Cardiac muscle cell (in vitro differentiated cells and primary cell): ENCODE data around the gene GPR37. TPM values are rescaled to one million over a fixed set of nuclear protein-coding genes. Genes with fewer than 3 reads are reported as not detected.

Experiments
- DNase-seq, 2 donors: peaks; one replicate each; pipeline versions ENCODE4 v3.0.0 to v3.0.0-alpha.2; 2010 to 2017; ENCODE audit warnings: low read depth in 1 of 2, low spot score in 1 of 2
- H3K27ac ChIP-seq: fragments of 200-600 bp; sonication (generic); 2 replicates; pipeline ENCODE4 v1.5.1; 2016
- H3K27me3 ChIP-seq: fragments of 200-600 bp; sonication (generic); 2 replicates; pipeline ENCODE4 v1.6.0; 2016; ENCODE audit warnings: control low read depth
- H3K36me3 ChIP-seq: fragments of 200-600 bp; sonication (generic); 2 replicates; pipeline ENCODE4 v1.5.1; 2016; ENCODE audit warnings: control low read depth
- H3K4me1 ChIP-seq: fragments of 200-600 bp; sonication (generic); 2 replicates; pipeline ENCODE4 v1.8.1; 2017; ENCODE audit warnings: low read depth, mild to moderate bottlenecking, mixed run types
- H3K4me3 ChIP-seq: fragments of 200-600 bp; sonication (generic); 2 replicates; pipeline ENCODE4 v1.5.1; 2016; ENCODE audit warnings: mild to moderate bottlenecking
- H3K9me3 ChIP-seq: fragments of 200-600 bp; sonication (generic); 2 replicates; pipeline ENCODE4 v1.5.1; 2017; ENCODE audit warnings: low read depth, mild to moderate bottlenecking, control low read depth
- CTCF ChIP-seq: IDR thresholded peaks from 2 replicates; pipeline ENCODE4 v1.5.1; 2012; ENCODE audit warnings: low read depth, mild to moderate bottlenecking, low read length
- polyA plus RNA-seq: library from polyadenylated mRNA; unstranded; fragments of >200 nt; fragmentation: Nextera tagmentation; extraction: Ambion mirVana; gene quantifications from 2 replicates; pipeline ENCODE4 v1.2.1, GENCODE V29; 2016
- total RNA-seq: library from RNA; depleted of rRNA; stranded (reverse); fragments of >200 nt; gene quantifications from 2 replicates; pipeline ENCODE4 v1.2.3, GENCODE V29; 2016

Gene GPR37
- total and polyA plus RNA-seq, 2 experiments from 2014 or later = 8.6 to 15.9 TPM

DNA sequence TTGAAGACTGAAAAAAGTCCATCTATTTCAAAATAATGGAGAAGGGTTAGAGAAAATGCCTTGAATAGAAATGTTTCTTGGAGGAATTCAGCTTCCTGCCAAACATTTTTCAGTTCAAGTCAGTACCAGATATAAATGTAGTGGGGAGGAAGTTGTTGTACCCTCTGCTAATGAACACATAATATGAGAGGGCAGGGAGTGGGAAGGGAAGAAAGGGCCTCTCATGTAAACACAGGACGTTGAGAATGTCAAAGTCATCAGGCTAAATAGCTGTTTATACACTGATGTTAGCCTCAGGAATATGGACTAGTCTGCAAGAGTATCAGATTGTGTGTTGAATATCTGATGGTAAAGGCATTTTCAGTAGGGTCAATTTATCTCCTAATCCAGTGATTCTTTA lies 37.0 kb downstream of the GPR37 start:
- no peak for TF ChIP-seq CTCF
- Histone ChIP-seq H3K27ac (no peak overlapping the region), H3K4me1 (no peaks in the 10 kb centered on the region), H3K36me3 (no peaks in the 10 kb centered on the region), H3K27me3 (no peaks in the 10 kb centered on the region), H3K4me3 (no peak overlapping the region), H3K9me3 (no peaks in the 10 kb centered on the region)
- DNase-seq = no peak

DNA sequence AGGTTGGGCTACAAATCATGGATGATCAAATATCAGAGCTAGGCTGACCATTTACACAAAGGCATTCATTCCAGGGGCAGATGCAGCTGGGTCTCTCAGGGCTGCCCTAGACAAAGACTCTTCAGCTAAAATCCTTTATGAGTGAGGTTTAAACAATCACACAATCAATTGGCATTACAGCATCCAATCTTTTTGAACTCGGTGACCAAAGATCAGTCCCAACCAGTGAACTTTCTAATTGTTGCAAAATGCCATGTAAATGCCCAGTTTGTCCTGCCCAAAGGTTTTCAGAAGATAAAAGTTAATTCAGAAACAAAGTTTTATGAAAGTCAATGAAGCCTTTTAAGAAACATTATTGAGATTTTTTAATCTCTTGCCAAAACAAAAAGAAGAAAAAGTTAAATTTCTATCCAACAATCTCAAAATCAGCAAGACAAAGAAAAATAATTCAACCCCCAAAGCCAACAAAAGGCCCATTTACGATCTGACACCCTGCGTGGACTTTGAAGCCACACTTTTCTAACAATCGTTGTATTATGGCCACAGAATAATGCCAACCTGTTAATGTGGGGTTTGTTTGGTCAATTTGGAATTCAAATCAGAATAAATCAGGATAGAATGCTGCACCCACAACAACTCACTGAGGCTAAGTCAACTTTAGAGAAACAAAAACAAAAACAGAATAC lies 40.9 kb downstream of the GPR37 start:
- no peaks in the 10 kb centered on the region for H3K27me3 ChIP-seq
- H3K9me3 ChIP-seq = no peaks in the 10 kb centered on the region
- H3K4me3 ChIP-seq = no peak overlapping the region
- no peaks in the 10 kb centered on the region for H3K4me1 ChIP-seq
- TF ChIP-seq CTCF = no peak
- no peaks in the 10 kb centered on the region for H3K36me3 ChIP-seq
- H3K27ac ChIP-seq = no peak overlapping the region
- DNase-seq = no peak

DNA sequence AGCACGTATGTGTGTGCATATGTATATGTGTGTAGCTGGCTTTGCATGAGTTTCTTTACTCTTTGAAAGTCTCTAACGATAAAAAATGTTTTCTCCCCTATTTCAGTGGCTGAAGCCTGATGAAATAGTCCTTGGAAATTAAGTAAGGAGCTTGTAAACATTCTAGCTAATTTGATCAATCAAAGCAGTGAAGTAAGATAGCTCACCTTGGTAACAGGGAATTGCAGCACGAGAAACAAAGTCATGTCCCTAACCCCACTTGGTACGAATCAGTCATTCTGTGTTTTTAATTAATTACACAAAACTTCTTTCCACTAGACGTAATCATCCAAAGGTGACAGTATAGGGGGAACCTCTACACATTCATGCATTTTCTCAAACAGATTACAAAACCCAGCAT lies 41.5 kb downstream of the GPR37 start:
- H3K4me1 ChIP-seq = no peaks in the 10 kb centered on the region
- H3K9me3 ChIP-seq = no peaks in the 10 kb centered on the region
- no peaks in the 10 kb centered on the region for H3K27me3 ChIP-seq
- H3K27ac ChIP-seq = no peak overlapping the region
- no peak overlapping the region for H3K4me3 ChIP-seq
- TF ChIP-seq CTCF = no peak
- no peak for DNase-seq
- no peaks in the 10 kb centered on the region for H3K36me3 ChIP-seq

- DNase-seq = no peak
- Histone ChIP-seq H3K27ac (no peak overlapping the region), H3K36me3 (no peaks in the 10 kb centered on the region), H3K9me3 (no peaks in the 10 kb centered on the region), H3K4me3 (no peak overlapping the region), H3K4me1 (no peaks in the 10 kb centered on the region), H3K27me3 (no peaks in the 10 kb centered on the region)
- TF ChIP-seq CTCF = no peak
These were observed 42.6 kb downstream of the GPR37 start for GRCh38 chr7:124723012-124723411.

DNA sequence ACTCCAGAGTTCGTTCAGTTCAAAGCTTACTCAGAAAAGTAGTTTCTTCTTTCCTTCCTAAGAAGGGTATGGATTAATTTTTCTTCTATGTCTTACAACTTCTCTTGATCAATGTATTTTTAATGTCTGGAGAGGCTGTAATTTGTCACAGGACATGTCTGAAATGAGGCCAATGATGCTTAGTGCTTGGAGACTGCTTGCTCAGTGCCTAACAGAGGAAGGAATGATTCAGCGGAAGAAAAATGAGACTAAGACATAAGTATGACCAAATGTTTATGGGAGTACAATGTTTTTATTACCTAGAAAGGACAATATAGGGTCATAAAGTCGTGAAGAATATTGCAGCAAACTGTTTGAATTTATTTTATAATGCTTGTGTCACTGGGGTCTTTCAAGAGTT lies 43.3 kb downstream of the GPR37 start:
- Histone ChIP-seq H3K4me3 (no peak overlapping the region), H3K27me3 (no peaks in the 10 kb centered on the region), H3K36me3 (no peaks in the 10 kb centered on the region), H3K9me3 (no peaks in the 10 kb centered on the region), H3K27ac (no peak overlapping the region), H3K4me1 (no peaks in the 10 kb centered on the region)
- TF ChIP-seq CTCF = no peak
- DNase-seq = no peak
